ENCODE results near the gene ATP1B3.

DNA sequence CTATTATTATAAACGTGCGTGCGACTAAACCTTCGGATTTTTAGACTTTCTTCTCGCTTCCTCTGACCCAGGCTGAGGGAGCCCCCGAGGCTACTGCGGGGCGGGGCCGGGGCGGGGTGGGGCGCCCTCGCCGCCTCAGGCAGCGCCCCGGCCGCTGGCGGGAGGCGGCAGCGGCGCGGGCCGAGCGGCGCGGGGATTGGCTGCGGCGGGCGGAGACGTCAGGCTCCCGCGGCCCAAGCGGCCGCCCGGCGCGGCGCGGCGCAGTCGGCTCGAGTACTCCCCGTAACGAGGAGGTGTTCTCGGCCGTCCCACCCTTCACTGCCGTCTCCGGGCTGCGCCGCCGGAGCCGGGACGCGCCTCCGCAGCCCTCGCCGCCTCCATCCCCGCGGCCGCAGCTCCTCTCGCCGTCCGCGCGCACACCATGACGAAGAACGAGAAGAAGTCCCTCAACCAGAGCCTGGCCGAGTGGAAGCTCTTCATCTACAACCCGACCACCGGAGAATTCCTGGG lies at the start of gene ATP1B3:
- TF ChIP-seq, protein P1, sequence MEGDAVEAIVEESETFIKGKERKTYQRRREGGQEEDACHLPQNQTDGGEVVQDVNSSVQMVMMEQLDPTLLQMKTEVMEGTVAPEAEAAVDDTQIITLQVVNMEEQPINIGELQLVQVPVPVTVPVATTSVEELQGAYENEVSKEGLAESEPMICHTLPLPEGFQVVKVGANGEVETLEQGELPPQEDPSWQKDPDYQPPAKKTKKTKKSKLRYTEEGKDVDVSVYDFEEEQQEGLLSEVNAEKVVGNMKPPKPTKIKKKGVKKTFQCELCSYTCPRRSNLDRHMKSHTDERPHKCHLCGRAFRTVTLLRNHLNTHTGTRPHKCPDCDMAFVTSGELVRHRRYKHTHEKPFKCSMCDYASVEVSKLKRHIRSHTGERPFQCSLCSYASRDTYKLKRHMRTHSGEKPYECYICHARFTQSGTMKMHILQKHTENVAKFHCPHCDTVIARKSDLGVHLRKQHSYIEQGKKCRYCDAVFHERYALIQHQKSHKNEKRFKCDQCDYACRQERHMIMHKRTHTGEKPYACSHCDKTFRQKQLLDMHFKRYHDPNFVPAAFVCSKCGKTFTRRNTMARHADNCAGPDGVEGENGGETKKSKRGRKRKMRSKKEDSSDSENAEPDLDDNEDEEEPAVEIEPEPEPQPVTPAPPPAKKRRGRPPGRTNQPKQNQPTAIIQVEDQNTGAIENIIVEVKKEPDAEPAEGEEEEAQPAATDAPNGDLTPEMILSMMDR (conservative IDR thresholded peaks at IDR 0.05 in 1 of 2, IDR thresholded peaks at IDR 0.05 in 1 of 2; ENCODE audit: extremely low read depth in 1 of 2, insufficient read depth in 1 of 2, low read depth in 1 of 2, low read length in 2 of 2): no peak
- TF ChIP-seq EZH2 (IDR thresholded peaks at IDR 0.05; ENCODE audit: borderline replicate concordance, low read length): no peak
